GM23248 (cell line): ENCODE results near the gene DCLK3. TPM values are rescaled to one million over a fixed set of nuclear protein-coding genes. Genes with fewer than 3 reads are reported as not detected.
A peak's percentile ranks its signal among the peaks of the same experiment; 100 is the strongest.

Experiments used
- DNase-seq: peaks from one replicate; pipeline ENCODE4 v3.0.0-alpha.2; 2015
- H2AFZ ChIP-seq: fragments of 200-600 bp; sonication (generic); 2 replicates; pipeline ENCODE4 v1.6.1; 2016; ENCODE audit warnings: antibody characterized with exemption
- H3F3A ChIP-seq: fragments of 200-600 bp; sonication (generic); 2 replicates; pipeline ENCODE4 v1.6.1; 2016; ENCODE audit warnings: mild to moderate bottlenecking, antibody characterized with exemption, mixed run types; ENCODE audit not compliant: insufficient read depth
- H3K27ac ChIP-seq: fragments of 200-600 bp; sonication (generic); 2 replicates; pipeline ENCODE4 v1.5.1; 2016; ENCODE audit warnings: mild to moderate bottlenecking
- H3K27me3 ChIP-seq: fragments of 200-600 bp; sonication (generic); replicated peaks from 2 replicates; pipeline ENCODE4 v1.6.1; 2016; ENCODE audit warnings: mild to moderate bottlenecking; ENCODE audit not compliant: insufficient read depth
- H3K36me3 ChIP-seq: fragments of 200-600 bp; sonication (generic); 2 replicates; pipeline ENCODE4 v1.6.1; 2016; ENCODE audit warnings: low read depth, mild to moderate bottlenecking
- H3K4me1 ChIP-seq: fragments of 200-600 bp; sonication (generic); 2 replicates; pipeline ENCODE4 v1.6.1; 2016; ENCODE audit warnings: mild to moderate bottlenecking; ENCODE audit not compliant: insufficient read depth
- H3K4me2 ChIP-seq: fragments of 200-600 bp; sonication (generic); one replicate; pipeline ENCODE4 v1.6.1; 2016; ENCODE audit warnings: mild to moderate bottlenecking; ENCODE audit not compliant: unreplicated experiment
- H3K4me3 ChIP-seq: fragments of 200-600 bp; sonication (generic); 2 replicates; pipeline ENCODE4 v1.5.1; 2016; ENCODE audit warnings: mild to moderate bottlenecking
- H3K79me2 ChIP-seq: fragments of 200-600 bp; sonication (generic); 2 replicates; pipeline ENCODE4 v1.6.1; 2016; ENCODE audit warnings: mild to moderate bottlenecking; ENCODE audit not compliant: insufficient read depth
- H3K9ac ChIP-seq: fragments of 200-600 bp; sonication (generic); 2 replicates; pipeline ENCODE4 v1.6.1; 2016; ENCODE audit warnings: mild to moderate bottlenecking
- H3K9me2 ChIP-seq: fragments of 200-600 bp; sonication (generic); 2 replicates; pipeline ENCODE4 v1.6.1; 2016; ENCODE audit warnings: mixed run types, mild to moderate bottlenecking, moderate library complexity; ENCODE audit not compliant: insufficient read depth
- H3K9me3 ChIP-seq: fragments of 200-600 bp; sonication (generic); one replicate; pipeline ENCODE4 v1.6.1; 2017; ENCODE audit warnings: low read depth
- H4K20me1 ChIP-seq: fragments of 200-600 bp; sonication (generic); 2 replicates; pipeline ENCODE4 v1.6.0; 2016; ENCODE audit not compliant: insufficient read depth
- EZH2 ChIP-seq: fragments of 200-600 bp; sonication (generic); IDR thresholded peaks from 2 replicates; pipeline ENCODE4 v1.6.1; 2018; ENCODE audit warnings: antibody characterized with exemption, mild to moderate bottlenecking; ENCODE audit not compliant: insufficient read depth, poor library complexity, severe bottlenecking
- EZH2phosphoT487 ChIP-seq: fragments of 200-600 bp; sonication (generic); IDR thresholded peaks from 2 replicates; pipeline ENCODE4 v1.6.1; 2018; ENCODE audit warnings: antibody characterized with exemption, moderate library complexity, mild to moderate bottlenecking, low read depth; ENCODE audit not compliant: insufficient read depth
- WGBS, 2 experiments: methylation state at CpG; one replicate each; pipeline ENCODE4 v1.1.6; 2015 to 2017; ENCODE audit warnings: low lambda C conversion rate in 2 of 2, low coverage in 1 of 2; ENCODE audit errors: missing lambda C conversion rate in 2 of 2; 5-methylcytosine and 5-hydroxymethylcytosine counted together
- in situ Hi-C: fragments of 300-500 bp; cut with MboI; formaldehyde crosslinking; loops from 2 replicates; pipeline ENCODE4 v1.15.0; 2020
- polyA plus RNA-seq: library from polyadenylated mRNA; unstranded; fragments of >200 nt; fragmentation: Nextera tagmentation; extraction: Ambion mirVana; gene quantifications from 2 replicates; pipeline ENCODE4 v1.2.1, GENCODE V29; 2016
- total RNA-seq: library from RNA; depleted of rRNA; stranded (reverse); fragments of >200 nt; shearing (Covaris generic); gene quantifications from 2 replicates; pipeline ENCODE4 v1.2.3, GENCODE V29; 2014

Gene DCLK3
- total and polyA plus RNA-seq, 2 experiments from 2014 or later: under 0.01 TPM; not detected in 1

DNA sequence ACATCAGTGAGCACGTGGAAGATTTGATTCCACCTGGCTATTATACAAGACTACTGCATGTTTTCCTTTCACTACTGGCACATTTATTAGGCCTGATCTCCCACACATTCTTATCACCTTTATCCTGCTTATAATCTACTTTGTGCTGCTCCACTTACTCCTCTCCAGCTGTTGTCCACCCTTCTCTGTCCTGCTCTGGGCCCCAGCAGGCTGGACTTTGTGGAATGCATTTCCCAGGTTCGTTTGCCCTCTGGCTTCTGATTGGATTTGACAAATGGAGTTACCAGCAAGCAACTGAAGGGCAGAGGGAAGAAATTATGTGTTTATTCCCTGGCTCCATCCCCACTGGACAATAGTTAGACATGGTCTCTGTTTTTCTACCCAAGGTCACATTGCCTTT lies 75.5 kb downstream of the DCLK3 start:
- no peak for DNase-seq
- no peaks in the 10 kb centered on the region for H4K20me1 ChIP-seq
- TF ChIP-seq EZH2phosphoT487 (no peak), EZH2 (no peak)
- H3K4me1 ChIP-seq: no peaks in the 10 kb centered on the region
- H3K4me3 ChIP-seq: no peak overlapping the region
- no peaks in the 10 kb centered on the region for H3K9me3 ChIP-seq
- H3K36me3 ChIP-seq: no peaks in the 10 kb centered on the region
- H3K9me2 ChIP-seq: 0 out of 2 replicates have a peak, but pooled peaks cover 2% of the 10 kb centered on the region
- in situ Hi-C loops: no loop called here
- H3K79me2 ChIP-seq: no peaks in the 10 kb centered on the region
- no peak overlapping the region for H3K4me2 ChIP-seq
- H3K9ac ChIP-seq: no peak overlapping the region
- H3K27me3 ChIP-seq: no peaks in the 10 kb centered on the region
- no peak overlapping the region for H3K27ac ChIP-seq
- H2AFZ ChIP-seq: no peak overlapping the region
- WGBS, 2 experiments: 58 to 69% methylated on average over 2 of the region's 2 CpGs
- H3F3A ChIP-seq: no peaks in the 10 kb centered on the region

DNA sequence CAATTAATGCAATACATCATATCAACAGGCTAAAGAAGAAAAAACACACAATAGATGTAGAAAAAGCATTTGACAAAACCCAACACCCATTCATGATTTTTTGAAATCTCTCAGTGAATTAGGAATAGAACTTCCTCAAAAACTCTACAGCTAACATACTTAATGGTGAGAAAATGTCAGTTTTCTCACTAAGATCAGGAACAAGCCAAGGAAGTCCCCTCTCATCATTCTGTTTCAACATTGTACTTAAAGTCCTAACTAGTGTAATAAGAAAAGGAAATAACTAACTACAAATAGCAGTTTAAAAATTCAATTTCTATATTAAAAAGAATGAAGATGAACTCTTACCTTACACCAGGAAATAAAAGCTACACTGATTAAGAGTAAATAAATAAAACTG lies 77.8 kb downstream of the DCLK3 start:
- Histone ChIP-seq H3K4me3 (no peak overlapping the region), H3K27ac (no peak overlapping the region), H2AFZ (no peak overlapping the region), H3K9ac (no peak overlapping the region), H3K4me1 (no peaks in the 10 kb centered on the region), H3K9me2 (0 out of 2 replicates have a peak, but pooled peaks cover 2% of the 10 kb centered on the region), H3K4me2 (no peak overlapping the region), H3K9me3 (no peaks in the 10 kb centered on the region), H3K27me3 (no peaks in the 10 kb centered on the region), H4K20me1 (no peaks in the 10 kb centered on the region), H3F3A (no peaks in the 10 kb centered on the region), H3K79me2 (no peaks in the 10 kb centered on the region), H3K36me3 (no peaks in the 10 kb centered on the region)
- DNase-seq: no peak
- TF ChIP-seq EZH2phosphoT487 (no peak), EZH2 (no peak)
- in situ Hi-C loops: no loop called here

DNA sequence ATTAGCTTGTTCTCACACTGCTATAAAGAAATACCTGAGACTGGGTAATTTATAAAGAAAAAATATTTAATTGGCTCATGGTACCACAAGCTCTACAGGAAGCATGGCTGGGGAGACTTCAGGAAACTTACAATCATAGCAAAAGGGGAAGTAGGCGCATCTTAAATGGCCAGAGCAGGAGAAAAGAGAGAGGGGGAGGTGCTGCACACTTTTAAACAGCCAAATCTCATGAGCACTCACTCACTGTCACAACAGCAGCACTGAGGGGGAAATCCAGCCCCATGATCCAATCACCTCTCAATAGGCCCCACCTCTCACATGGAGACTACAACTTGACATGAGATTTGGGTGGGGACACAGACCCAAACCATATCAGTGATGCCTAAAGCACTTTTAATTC lies 82.5 kb downstream of the DCLK3 start:
- H4K20me1 ChIP-seq: no peaks in the 10 kb centered on the region
- TF ChIP-seq EZH2 (no peak), EZH2phosphoT487 (no peak)
- H3K79me2 ChIP-seq: no peaks in the 10 kb centered on the region
- H3K9me2 ChIP-seq: 0 out of 2 replicates have a peak, but pooled peaks cover 2% of the 10 kb centered on the region
- in situ Hi-C loops: no loop called here
- no peaks in the 10 kb centered on the region for H3K9me3 ChIP-seq
- H3K36me3 ChIP-seq: no peaks in the 10 kb centered on the region; the same call in 1 of the 2 replicates
- no peak overlapping the region for H3K27ac ChIP-seq
- H3F3A ChIP-seq: peaks cover 36% of the 10 kb centered on the region
- no peak overlapping the region for H2AFZ ChIP-seq
- no peaks in the 10 kb centered on the region for H3K27me3 ChIP-seq
- H3K4me2 ChIP-seq: no peak overlapping the region
- peaks cover 33% of the 10 kb centered on the region for H3K4me1 ChIP-seq
- 96 to 100% methylated on average over 1 of the region's 1 CpG for WGBS, 2 experiments
- H3K9ac ChIP-seq: no peak overlapping the region
- no peak overlapping the region for H3K4me3 ChIP-seq
- DNase-seq: no peak

DNA sequence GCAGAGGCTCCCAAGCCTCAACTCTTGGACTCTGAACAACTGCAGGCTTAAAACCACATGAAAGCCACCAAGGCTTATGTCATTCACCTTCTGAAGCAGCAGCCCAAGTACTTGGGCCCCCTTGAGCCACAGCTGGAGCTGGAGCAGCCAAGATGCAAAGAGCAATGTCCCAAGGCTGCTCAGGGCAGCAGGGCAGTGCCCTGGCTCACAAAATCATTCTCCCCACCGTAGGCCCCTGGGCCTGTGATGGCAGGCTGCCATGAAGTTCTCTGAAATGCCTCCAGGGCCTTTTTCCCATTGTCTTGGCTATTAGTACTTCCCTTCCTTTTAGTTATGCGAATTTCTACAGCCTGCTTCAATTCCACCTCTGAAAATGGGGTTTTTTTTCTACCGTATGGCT lies 83.4 kb downstream of the DCLK3 start:
- no peaks in the 10 kb centered on the region for H3K79me2 ChIP-seq
- H3K4me3 ChIP-seq: no peak overlapping the region
- no peaks in the 10 kb centered on the region for H3K27me3 ChIP-seq
- no peaks in the 10 kb centered on the region for H4K20me1 ChIP-seq
- H3K36me3 ChIP-seq: no peaks in the 10 kb centered on the region; the same call in 1 of the 2 replicates
- H3K27ac ChIP-seq: peak overlapping the region; percentile 97; the same call in 1 of the 2 replicates
- H3K9me2 ChIP-seq: no peaks in the 10 kb centered on the region
- H3F3A ChIP-seq: peaks cover 36% of the 10 kb centered on the region
- peaks cover 33% of the 10 kb centered on the region for H3K4me1 ChIP-seq
- DNase-seq: no peak
- no peak overlapping the region for H2AFZ ChIP-seq
- 39 to 66% methylated on average over 3 of the region's 3 CpGs for WGBS, 2 experiments
- H3K4me2 ChIP-seq: no peak overlapping the region
- TF ChIP-seq EZH2 (no peak), EZH2phosphoT487 (no peak)
- no peaks in the 10 kb centered on the region for H3K9me3 ChIP-seq
- no peak overlapping the region for H3K9ac ChIP-seq
- in situ Hi-C loops: no loop called here
